Pons (tissue), 1 donor: Measurements from ENCODE around the gene IFNG-AS1.

Experiments used
- DNase-seq: peaks from one replicate; pipeline ENCODE4 v3.0.0-alpha.2; 2016; ENCODE audit warnings: low spot score

The IFNG-AS1 gene

DNA sequence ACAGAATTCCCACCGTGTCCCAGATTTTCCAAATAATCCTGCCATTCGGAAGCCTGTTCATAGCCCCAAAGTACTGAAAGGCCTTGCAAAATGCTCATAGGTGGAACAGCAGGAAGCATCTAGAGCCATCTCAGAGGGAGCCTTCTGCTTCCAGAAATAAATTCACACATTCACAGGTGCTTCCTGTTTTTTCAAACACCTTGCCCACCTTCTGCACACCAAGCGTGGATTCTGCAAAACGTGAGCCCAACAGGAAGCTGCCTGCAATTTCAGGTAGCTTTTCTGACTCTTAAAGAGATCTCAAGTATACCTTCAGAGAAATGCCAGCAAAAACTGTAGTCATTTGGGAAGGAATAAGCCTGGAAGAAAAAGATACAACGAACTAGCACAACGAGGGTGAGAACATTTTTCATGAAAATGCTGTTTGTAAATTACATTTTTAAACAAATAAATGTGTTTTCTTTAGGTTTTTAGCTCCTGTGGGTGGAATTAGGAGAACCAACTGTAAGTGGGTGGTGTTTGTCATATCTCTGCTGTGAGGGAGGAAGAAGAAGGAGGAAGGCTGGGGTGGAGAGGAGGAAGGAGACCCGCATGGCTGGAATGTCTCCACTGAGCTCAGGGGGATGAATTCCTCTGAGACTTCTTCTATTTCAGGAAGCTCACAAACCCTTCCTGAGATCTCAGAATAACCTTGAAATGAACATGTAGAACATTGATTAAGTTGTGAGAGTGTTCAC lies at the start of gene IFNG-AS1:
Gene IFNG-AS1, plus strand, starts transcription at position 264 of the 737 bp plus-strand sequence.
- DNase-seq, result no peak

DNA sequence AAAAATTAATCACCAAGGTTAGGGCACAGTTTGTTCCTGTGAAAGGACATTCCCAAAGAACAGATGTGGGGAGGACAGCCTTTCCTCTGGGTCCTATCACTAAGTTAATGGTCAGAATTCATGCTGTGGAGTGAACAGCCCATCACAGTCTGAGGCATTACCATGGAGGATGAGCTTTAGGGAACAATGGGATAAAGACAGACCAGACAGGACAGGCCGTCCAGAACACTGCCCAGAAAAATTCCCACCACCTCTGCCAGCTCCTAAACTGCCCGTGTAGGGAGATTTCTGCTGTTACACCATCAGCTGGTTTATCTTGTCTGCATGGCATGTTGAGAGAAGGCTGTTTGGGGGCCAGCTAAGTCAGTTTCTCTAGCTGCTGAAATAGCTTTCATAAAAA lies 49.6 kb upstream of the IFNG-AS1 start:
- no peak for DNase-seq

DNA sequence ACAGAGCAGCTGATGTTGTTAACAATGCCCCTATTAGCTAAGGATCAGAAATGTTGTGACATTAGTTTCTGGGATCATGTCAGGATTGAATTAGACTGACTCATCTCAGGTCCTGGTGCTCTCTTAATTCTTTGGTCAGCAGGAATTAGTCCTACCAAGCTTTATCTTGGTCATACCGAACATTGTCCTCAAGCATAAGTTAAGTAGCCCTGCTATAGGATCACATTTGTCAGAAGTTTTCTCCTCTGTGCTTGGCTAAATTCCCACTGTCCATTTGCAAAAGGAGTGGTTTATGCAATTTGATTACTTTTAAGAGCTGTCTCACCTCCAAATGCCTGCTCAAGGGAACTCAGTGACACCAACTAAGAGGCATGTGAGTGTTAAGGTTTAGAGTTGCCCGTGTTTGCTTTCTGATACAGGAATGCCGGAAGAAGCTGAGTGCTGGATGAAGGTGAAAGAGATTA lies 48.4 kb upstream of the IFNG-AS1 start:
- peak; percentile 54 for DNase-seq

DNA sequence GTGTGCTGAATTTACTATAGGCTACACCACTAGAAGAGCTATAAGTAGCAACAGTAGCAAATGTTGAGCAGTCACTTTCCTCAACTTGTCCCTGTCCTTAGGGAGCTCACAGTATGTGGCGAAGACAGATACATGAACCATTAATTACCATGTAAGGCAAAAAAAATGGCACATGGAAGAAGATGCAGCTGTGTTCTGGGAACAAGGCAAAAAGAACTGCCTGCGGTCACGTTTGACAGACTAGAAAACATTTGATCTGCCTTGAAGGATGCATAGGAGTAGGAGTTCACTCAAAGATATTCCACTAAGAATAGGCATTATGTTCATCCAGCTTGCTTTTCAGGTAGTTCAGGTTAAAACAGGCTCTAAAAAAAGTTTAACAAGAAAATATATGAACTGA lies 46.5 kb upstream of the IFNG-AS1 start:
- DNase-seq, result peak; percentile 12

DNA sequence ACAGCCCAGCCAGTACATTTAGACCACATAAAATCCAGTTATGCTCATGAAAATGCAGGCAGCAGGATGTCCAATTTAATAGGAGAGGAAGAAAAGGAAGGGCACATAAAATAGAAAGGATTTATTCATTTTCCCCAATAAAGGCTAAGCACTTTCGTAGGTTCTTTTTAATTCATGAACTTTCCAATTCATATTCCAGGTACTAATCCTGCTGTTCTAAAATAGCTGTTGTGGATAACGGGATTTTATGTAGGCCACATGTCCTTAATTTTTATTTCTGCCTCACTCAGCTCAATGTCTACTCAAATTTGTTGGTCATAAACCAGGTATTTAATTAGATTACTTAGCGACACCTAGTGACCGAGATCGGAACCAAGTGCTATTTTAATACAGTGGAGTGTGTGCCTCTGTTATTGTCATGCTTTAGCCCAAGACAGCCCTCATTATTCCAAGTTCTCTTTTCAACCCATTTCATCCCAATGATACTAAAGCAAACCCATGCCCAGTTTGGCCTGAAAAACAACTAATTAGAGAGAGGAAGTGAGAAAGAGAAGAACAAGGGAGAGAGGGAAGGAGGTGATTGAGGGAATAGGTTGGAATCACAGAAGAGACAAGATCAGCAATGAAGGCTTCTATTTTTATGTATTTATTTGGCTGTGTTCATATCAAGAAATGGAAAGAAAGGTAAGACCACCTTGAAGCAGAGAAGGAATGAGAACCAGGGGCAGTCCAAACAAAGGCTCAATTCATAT lies 45.9 kb upstream of the IFNG-AS1 start:
- DNase-seq, result peak; percentile 94

DNA sequence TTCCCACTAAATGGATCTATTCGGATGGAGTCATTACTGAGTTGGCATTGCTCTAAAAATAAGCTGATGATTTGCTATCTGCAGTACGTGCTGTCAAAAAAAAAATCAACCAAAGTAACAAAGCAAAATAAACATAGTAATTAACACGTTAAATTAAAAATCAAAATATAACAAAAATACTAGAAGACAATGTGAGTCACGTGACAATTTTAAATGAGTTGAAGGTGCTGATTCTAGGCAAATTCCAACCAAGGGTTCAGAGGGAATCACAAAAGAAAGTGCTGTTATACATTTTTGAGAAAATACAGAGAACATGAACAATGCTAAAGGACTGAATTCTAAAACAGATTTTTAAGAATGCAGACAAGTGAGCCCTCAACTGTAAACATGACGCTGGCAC lies 45.2 kb upstream of the IFNG-AS1 start:
- DNase-seq, result no peak

DNA sequence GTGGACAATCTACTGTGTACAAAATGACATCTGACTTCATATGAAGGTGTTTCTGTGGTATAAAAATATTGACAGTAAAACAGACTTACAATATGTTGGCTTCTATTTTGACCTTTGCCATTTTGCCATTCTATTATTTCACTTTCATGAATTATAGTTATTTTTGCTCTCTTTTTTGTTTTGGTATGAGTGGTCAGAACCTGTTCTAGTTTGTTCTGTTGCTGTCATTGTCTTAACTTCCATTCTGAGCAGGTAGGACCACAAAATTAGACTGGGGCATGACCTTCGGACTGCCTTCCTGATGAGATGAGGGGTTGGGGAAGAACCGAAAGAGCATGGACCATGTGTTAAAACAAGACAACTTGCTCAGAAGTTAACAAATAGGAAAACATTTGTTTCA lies 36.5 kb upstream of the IFNG-AS1 start:
- DNase-seq, result no peak

DNA sequence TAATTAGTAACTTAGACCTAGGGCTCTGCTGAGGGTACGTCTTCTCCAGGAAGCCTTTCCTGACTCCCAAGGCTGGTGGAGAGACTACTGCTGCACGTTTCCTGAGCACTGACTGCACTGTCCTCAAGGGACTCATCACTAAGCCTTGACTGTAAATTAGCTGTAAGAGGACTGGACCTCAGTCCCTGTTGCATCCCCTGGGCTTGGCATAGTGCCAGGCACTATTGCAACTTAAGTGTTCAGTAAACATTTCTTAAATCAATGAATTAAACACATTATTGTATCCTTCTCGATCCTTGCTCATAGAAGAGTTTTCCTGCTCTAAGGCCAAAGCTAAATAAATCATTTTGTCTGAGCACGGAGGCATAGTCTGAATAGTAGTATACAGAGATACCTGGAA lies 31.9 kb upstream of the IFNG-AS1 start:
- DNase-seq, result no peak

DNA sequence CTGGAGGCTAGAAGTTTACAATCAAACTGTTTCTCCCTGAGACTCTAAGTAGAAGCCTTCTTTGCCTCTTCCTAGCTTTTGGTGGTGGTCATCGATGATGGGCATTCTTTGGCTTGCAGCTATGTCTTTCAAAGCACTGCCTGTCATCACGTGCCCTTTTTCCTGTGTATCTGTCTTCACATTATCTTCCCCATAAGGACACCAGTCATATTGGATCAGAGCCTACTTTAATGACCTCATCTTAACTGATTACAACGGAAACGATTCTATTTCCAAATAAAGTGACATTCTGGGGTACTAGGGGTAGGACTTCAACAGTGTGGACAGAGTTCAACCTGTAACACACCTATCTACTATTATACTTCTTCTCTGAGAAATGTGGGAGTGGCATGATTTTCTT lies 31.1 kb upstream of the IFNG-AS1 start:
- no peak for DNase-seq

DNA sequence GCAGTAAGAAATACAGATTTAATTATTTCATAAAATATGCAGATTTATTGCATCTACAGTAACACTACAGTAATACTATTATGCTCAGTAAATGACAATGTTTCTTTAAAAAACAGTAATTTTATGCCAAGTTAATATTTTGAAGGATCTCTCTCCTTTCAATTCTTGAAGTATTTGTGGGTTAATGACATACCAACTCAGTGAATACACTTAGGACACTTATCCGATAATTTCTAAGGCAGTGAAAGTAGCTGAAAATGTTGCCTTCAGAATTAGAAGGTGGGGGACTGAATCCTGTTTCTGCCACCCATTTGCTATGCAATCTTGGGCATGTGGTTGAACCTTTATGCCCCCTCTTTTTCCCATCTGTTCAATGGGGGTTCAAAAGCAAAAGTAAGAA lies 24.8 kb upstream of the IFNG-AS1 start:
- no peak for DNase-seq

DNA sequence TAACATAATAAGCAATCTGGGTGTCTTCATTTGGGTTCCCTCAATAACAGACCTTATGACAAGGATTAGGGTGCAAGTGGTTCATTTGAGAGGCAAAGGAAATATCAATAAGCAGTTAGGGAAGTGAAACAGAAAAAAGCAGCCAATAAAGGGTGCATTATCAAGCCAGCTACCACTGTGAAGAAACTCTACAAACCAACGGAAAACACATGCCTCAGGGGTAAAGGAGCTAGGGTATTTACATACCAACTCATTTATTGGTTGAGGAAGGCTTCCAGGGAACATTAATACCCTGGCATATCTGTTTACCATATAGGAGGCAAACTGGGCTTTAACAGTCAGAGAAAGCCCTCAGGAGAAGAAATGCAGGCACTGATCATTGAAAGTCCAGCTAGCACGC lies 22.7 kb upstream of the IFNG-AS1 start:
- no peak for DNase-seq

DNA sequence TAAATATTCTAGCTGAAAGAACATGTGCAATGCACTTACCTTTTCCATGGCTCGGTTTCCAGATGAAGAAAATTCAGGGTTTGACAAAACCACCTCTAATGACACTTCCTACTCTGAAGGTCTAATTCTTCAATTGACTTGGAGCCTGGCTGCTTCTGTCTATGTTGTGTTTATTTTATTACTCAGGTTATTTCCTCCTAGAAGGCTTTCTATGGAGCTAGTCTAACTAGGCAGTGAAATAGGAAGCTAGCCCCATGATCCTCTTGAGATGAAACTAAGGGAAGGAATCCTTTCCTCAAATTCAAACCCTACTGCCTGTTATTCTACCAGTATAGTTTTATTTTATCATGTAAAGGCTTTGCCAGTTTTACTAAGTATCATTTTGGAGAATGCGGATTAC lies 20.9 kb upstream of the IFNG-AS1 start:
- no peak for DNase-seq

DNA sequence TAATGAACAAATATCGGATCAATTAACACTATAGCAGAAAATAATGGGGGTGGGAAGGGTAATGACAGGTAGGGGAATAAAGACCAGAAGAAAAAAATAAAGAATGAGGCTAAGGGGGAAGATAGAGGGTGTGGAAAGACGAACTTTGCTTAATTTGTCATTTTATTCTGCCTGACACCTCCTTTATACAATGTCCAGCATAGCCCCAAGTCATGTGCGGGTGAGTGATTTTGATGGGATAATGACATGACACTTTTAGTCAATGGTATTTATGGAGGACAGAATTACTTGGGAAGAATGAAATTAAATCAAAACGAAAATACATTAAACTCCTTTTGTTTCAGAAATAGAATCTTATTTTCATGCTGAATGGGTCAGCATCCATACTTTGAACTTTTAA lies 20.5 kb upstream of the IFNG-AS1 start:
- no peak for DNase-seq

DNA sequence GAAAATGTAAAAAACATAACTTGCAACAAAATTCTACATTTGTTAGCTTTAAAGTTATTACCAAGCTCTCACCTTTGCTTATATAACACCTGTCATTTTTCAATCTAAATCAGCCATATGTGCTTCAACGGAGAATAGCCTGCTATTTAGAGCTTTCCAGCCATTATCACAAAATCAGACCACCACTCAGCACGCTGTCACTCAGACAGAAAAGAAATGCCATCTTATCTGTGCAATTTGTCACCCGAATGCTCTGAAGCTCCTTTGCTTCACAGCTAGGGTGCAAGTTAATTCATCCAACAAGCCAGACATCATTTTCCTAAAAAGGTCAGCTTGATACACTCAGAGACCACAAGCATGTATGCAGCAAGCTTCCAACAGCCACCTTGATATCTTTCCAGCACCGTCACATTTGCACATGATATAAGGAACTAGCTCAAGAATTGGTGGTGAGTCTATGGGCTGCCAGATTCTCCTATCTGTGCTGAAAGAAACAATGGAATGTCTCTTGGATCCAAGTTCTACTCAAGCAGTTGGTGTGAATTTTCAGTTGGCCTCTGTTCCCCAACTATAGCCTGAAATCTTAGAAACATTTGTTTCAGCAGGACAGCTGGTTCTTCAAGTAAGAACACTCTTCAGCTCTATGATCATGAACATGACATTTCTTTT lies 20.0 kb upstream of the IFNG-AS1 start:
- DNase-seq, result no peak

DNA sequence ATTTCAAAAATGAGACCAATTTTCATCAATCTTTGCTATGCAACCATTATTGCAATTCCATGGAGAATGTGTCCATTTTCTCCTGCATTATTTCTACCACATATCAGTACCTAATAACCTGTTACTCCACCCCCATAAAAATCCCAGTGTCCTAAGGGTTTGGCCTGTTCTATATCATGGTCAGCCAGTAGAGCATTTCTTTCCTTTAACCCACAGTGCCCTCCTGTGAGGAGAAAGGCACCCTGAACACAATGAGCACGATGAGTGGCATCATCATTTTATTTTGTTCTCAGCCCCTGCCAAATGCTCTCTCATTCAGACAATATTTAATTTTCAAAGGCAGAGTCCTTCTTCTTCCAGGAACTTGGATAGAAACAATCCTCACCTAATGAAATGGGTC lies 11.6 kb upstream of the IFNG-AS1 start:
- no peak for DNase-seq

DNA sequence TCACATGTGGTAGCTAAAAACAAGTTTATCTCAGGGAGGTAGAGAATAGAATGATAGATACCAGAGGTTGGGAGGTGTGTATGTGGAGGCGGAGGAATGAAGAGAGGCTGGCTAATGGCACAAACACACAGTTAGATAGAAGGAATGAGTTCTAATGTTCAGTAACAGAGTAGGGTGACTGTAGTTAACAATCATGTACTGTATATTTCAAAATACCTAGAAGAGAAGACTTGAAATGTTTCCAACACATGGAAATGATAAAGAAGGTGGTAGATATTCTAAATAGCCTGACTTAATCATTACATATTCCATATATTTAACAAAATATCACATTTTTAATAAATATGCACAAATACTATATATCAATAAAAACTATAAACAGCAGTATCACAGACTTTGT lies 8.9 kb upstream of the IFNG-AS1 start:
- no peak for DNase-seq

DNA sequence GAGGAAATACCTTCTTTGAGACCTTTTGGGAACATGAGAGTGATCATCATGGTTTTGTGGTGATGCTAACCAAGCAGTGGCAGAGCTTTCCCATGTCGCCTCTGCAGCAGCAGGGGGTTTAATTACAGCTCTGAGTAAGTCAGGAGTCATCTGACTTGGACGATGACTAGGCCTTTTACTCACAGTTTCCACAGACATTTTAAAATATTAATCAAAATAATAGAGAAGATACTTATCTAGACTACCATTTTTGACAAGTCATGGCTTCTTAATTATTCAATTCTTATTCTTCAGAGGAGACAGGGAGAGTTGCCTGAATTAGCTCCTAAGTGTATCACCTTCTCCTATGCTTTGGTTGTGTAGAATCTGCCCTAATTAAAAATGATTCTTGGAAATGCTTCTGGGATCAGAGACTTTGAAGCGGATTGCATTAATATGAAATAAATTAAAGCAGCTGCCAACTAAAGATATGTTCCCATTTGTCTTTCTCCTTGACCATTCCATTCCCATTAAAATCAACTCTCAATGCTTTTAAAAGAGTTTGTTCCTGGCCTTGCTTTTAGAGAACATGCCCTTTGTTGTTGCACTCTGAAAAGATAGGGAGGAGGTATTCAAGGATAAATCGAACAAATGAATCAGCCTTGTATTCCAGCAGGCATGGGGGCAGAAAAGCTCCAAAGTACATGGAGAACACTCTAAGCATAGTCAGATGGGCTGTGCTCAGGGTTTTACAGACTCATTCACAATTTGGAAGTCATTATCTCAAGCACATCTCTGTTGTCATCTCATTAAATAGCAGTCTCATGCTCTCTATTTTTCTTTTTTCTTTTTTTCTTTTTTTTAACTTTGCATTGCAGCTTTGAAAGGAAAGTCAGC lies 7.7 kb upstream of the IFNG-AS1 start:
- no peak for DNase-seq

DNA sequence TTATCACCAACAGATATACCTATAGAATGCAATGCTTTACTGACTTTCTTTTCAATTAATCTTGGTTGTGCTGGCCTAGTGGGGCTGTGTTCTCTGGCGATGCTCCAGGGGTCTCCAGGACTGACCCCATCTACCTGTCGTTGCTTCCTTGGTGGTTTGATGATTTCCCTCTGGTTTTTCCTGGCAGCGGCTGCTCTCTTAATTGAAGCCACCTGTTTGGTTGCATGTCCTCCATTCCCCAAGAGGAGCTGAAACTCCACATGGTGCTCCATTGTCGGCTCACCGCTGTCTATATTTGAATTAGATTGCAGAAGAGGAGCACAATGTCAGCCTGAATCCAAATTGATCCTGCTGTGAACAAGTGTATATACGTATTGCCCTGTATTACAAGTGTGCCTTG lies 7.1 kb upstream of the IFNG-AS1 start:
- DNase-seq, result no peak

DNA sequence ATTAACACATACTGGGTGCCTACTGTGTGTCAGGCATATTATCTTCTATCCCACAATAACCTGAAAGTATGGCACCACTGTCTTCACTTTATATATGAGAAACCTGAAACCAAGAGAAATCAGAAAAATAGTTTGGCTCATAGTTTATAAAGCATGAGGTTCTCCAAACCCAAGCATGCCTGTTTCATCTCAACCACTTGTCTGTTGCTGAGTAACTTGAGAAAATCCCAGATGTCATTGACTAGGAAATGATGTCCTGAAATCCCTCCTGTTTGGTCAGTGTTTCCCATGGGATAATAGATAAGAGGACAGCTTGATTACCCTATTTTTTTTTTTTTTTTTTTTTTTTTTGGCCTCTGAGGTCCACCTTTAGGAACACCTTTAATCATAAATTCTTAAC lies 2.6 kb upstream of the IFNG-AS1 start:
- DNase-seq, result no peak

DNA sequence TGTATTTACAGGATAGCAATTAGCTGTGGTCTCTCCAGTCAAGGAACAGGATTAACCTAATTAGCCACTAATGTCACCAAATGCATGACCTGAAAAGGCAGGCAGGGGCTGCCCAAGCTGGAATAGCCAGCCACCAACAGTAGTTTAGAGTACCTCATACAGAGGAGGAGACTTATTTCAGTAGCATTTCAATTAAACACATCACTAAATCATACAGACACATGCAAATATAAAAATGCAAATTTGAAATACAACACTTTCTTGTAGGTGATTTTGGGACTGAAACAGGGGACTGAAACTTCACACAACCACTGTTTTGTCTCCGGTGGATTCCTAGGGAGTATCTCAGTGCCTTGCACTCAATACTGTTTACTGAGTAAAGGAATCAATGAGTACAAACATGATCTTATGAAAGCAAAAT lies 636 bp upstream of the IFNG-AS1 start:
- no peak for DNase-seq

DNA sequence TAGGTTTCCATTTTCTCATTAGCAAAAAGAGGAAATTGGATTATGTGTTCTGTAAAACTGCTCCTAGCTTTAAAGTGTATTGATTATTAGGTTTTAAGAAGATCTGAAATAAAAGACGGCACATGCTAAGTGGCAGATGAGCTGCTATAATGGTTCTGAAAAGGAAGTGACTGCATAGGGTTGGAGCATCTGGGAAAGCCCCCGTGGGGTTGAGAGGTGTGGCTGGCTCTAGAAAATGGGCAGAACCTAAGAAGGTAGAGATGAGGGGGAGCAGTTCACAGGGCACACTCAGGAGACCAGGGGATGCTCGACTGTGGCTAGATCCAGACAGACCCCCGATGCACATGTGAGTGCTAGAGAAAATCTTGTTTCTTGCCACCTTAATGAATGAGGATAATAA lies 1.9 kb downstream of the IFNG-AS1 start:
- DNase-seq, result no peak

DNA sequence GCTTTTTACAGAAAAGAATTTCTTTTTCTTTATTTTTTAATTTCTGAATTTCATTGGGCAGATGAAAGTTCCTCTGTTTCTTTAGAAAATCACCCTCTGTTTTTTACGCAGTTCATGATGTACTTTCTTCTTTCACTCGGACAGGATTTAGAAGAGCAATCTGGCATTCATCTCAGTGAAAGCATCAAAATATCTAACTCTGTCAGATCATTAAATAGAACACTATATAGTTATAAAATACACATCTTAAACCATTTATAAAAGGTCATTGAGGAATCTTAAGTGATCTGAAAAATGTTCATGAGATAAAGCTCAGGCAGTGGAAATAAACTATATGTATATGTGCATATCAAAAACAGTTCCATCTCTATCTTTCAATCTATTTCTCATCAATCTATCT lies 3.9 kb downstream of the IFNG-AS1 start:
- no peak for DNase-seq
